SK-N-SH treated with all-trans-retinoic acid at 6 μM for 48 hours (cell line): ENCODE measurements around the gene RTN4R.
"Not testable (repeated sequence)": the region's sequence is repeated elsewhere in the genome, so short reads cannot be mapped to it uniquely, and the experiment has no call there.

Experiments used
- ARNTL ChIP-seq: fragments of 450-650 bp; formaldehyde crosslinking; IDR thresholded peaks from 2 replicates; pipeline ENCODE4 v1.5.0; 2020; ENCODE audit warnings: low read depth, mild to moderate bottlenecking, moderate library complexity, borderline replicate concordance
- POU6F1 ChIP-seq: fragments of 250-450 bp; sonication (Bioruptor Pico); IDR thresholded peaks from 2 replicates; pipeline ENCODE4 v1.8.0; 2021; ENCODE audit warnings: low read depth, mild to moderate bottlenecking, moderate library complexity, borderline replicate concordance

GRCh38 chr22:20306646-20307447 is 38.7 kb upstream of the RTN4R start:
- not testable (repeated sequence) for TF ChIP-seq ARNTL, POU6F1 (CRISPR knock-in tag)
